Suprapubic skin (tissue), 4 donors: ENCODE measurements around the gene STRIP2.
"Not testable (repeated sequence)": the region's sequence is repeated elsewhere in the genome, so short reads cannot be mapped to it uniquely, and the experiment has no call there.

Source experiments
- CTCF ChIP-seq, 2 donors: fragments of 200-600 bp in 1 of 2; fragments of 450-650 bp in 1 of 2; sonication (generic) in 1 of 2; IDR thresholded peaks; one replicate each; pipeline ENCODE4 v1.5.1; 2016 to 2019; ENCODE audit warnings: antibody characterized with exemption in 2 of 2, mild to moderate bottlenecking in 1 of 2, moderate library complexity in 1 of 2
- EP300 ChIP-seq: sonication (generic); formaldehyde crosslinking; IDR thresholded peaks from one replicate; pipeline ENCODE4 v1.6.1; 2017; ENCODE audit warnings: antibody characterized with exemption
- POLR2A ChIP-seq, 2 donors: fragments of 450-650 bp; IDR thresholded peaks; one replicate each; pipeline ENCODE4 v1.6.1; 2017; ENCODE audit warnings: antibody characterized with exemption in 2 of 2, mild to moderate bottlenecking in 2 of 2, moderate library complexity in 2 of 2
- POLR2AphosphoS5 ChIP-seq, 3 donors: sonication (generic); formaldehyde crosslinking; IDR thresholded peaks; one replicate each; pipeline ENCODE4 v1.6.1; 2017; ENCODE audit warnings: antibody characterized with exemption in 3 of 3

GRCh38 chr7:129447445-129447844, 13.2 kb downstream of the STRIP2 start:
- not testable (repeated sequence) for TF ChIP-seq CTCF (IDR thresholded peaks at IDR 0.05); POLR2AphosphoS5 (IDR thresholded peaks at IDR 0.05); POLR2A (IDR thresholded peaks at IDR 0.05); EP300
